HG03354 (cell line): ENCODE measurements around the gene PPIE.

Experiments used
- ATAC-seq: cut with Tn5 transposase; IDR thresholded peaks from one replicate; pipeline ENCODE4 v1.9.1; 2021; ENCODE audit warnings: mild to moderate bottlenecking; ENCODE audit not compliant: unreplicated experiment, poor library complexity, severe bottlenecking

Gene PPIE

DNA sequence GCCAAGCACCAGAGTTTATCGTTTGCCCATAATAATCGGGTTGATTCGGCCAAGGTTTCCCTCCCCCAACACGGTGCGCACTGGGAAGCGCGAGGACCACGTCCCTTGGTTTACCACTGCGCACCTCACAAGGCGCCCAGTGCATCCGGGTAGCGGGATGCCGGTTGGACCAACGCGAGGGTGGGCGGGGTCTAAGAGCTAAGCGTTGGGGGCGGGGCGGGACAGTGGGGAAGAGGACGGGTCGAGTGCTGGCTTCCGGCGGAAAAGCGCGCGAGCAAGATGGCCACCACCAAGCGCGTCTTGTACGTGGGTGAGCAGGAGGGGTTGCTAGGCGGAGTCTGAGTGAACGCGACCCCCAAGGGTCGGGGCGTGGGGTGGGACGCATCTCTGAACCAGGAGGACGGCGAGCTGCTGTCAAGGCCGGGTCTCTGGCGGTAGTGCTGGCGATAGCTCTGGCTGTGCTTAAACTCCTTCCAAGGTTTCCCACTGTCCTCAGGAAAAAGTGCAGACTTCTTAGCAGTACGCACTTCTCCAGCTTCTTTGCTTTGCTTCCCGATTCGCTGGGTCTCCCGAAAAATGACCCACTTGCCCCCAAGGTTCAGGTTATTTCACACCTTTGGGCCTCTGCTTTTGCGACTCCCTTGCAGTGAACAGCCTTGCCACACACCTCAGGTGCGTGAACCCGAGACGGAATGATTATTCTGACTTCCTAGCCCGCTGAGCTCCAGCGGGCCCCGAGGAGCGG lies at the start of gene PPIE:
PPIE (plus strand) TSS at position 261 of the 745 bp plus-strand sequence; CDS start at position 280, 19 bp downstream.
- peak; percentile 90 for ATAC-seq

DNA sequence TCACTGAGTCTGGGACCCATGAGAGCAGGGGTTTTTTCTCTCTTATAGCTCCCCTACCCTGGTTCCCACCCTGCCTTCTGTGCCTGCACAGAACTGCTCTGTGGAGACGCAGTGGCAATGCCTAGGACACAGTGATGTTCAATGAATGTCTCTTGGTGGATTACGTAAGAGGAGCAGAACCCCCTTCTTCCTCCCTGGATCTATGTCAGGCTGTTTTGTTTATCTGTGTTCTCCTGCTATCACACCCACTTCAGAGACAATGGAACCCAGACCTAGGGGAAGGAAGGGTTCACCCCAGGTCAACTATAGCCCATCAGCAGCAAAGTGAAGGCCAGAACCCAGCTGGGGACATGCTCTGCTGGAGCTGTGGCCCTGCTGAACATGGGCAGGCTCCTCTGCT lies 49.5 kb upstream of the PPIE start:
- ATAC-seq = no peak

DNA sequence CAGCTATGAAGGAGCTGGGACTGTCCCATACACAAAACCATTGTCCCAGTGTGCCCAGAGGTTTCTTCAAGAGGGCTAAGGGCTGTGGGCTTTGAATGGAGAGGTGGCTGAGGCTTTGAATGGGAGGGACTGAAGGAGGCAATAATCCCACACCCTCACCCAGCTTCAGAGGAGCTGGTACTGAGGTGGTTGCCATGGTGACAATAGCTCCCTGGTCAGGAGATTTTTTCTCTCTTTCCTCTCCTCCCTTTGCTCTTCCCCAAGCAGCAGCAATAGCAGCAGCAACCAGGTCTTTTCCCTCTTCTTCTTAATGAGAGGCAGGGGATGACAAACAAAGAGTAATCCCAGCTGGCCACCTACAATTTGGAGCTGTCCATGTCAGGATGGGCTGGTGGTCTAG lies 49.0 kb upstream of the PPIE start:
- no peak for ATAC-seq

DNA sequence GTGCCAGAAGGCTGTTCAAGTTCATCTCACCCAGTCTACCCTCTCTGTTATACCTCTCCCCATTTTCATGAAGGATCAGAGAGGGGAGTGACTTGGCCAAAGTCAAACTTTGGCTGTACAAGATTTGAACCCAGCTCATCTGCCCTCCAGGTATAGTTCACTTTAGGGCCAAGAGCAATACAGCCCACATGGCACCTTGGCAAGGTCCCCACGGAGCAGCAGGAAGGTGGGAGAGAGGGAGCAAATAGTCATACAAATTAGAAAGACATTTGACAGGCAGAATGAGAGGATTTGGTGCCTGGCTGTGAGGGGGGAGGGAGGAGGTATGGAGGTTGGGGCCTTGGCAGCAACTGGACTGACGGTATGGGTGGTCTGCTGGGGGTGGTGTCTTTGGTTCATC lies 48.5 kb upstream of the PPIE start:
- no peak for ATAC-seq

DNA sequence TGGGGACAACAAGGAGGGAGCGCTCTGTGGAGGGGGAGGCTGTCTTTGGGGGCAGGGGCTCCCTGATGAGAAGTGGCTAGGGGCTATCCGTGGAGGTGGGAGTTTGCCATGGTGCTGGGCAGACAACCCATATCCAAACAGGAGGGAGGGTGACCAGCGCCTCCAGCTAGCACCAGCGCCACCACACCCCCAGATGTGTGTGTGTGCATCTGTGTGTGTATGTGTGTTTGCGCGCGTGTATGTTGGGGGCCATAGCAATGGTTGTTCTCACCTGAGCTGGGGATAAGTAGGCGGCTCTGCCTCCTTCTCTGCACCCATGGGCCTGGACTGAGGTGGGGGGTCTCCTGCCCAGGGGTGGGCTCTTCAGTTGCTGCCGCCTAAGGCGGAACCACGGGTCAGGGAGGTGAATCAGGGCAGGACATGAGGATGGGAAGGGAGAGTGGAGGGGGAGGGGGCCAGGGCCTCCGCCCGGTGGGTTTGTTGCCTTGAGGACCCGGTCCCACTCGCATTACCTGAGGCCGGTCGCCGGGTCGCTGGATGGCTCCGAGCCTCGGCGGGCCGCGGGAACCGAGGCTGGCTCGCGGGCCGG lies 47.8 kb upstream of the PPIE start:
- ATAC-seq = no peak

DNA sequence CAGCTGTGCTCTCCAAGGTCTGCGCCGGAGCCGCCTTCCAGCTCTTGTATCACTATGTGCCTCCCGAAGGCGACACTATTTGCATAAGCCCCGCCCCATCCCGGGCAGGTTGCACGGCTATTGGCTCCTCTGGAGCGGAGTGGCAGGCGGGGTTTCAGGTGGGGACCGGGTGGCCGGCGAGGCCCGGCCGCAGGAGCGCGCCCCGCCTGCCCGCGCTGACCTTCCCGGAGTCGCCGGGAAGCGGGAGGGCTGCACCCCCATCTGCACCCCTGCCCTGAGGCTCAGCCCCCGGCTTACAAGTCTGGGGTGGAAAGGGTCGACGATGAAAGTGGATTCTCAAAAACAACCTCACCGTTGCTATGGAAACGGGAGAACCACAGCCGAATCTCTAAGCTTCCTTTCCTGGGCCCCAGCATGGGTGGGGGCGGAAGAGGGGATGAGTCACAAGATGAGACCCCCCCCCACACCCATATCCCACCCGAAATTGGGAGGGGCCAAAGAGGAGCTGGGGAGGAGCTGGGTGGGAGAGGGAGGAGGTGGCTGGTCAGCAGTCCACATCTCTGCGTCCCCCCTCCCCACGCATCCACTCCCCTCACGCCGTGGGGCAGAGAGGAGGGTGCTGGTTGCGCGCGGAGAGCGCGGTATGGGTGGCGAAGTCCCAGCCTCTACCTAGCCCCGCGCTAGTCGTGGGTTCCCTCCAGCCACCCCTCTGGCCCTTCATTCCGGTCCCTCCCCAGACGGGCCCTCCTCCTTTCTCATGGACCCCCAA lies 47.1 kb upstream of the PPIE start, which contains the start of gene HPCAL4:
HPCAL4 (minus strand) TSS at position 51 of the 769 bp plus-strand sequence. CDS start 6,830 bp downstream, outside the sequence.
- ATAC-seq = peak; percentile 91

DNA sequence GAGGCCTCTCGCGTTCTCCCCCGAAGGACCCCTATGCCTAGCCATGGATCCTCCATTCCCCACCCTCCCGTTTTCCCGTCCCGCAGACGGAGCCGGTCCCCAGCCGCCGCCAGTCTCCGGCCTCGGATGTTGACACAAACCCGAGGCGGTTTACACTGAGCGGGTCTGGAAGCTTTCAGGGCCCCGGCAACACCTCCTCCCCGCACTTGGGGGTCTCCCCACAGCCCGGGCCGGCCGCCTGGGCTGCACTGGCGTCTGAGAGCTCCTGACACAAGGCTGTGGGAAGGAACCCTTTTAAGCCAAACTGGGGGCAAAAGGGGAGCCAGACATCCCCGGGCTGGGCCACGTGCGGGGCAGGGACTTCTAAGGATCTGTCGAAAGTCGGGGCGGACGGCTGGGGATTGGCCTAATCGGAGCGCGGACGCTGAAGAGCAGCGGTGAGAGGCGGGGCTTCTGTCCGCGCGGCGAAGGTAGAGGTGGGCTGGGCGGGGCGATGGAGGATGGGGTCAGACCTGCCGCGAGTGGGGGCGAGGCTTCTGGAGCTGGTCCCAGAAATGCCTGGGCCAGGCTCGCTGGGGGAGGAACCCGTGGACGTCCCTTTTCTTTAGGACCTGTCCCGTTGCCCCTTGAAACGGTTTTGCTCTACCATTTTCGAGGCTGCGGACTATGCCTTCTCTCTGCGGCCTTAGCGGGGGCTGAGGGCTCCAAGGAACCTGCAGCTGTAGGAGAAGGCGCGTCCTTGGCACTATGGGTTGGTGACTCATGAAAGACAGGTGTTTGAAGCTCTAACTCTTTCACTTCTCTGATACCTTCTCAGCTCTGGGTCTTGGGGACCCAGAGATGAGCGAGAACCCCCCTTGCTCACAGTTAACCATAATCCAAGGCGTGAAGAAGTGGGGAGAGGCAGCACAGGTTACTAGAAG lies 46.3 kb upstream of the PPIE start:
- no peak for ATAC-seq

DNA sequence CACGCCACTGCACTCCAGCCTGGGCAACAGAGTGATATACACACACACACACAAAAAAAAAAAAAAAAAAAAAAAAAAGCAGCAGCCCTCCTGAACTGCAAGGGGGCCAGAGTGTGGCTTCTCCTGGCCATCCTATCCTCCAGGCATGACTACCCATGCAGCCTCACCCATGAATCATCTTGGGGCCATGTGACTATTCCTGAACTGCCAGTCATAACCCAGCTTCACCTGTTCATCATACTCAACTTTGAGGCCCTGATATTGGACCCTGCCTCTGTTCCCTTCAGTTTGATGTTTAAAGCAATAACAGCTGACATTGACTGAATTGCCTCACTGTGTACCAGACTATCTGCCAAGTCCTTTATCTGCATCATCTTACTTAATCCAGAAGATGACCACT lies 44.7 kb upstream of the PPIE start:
- ATAC-seq = no peak

DNA sequence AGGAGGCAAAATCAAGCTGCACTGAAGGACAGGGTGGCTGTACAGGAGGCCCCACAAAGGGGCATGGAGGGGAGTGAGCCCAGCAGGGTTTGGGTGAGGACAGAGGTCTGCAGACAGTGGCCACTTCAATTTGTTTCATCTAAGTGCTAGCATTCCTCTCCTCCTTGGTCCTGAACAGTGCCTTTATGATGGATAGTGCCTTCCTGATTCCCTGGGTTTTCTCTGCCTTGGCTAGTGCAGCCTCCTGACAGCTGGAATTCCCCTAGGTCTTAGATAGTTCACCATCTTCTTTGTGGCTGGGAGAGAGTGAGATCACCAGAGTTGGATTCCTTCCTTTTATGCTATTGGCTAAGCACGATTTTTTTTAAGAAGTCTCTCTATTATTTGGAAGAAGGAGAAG lies 43.7 kb upstream of the PPIE start:
- ATAC-seq = no peak

DNA sequence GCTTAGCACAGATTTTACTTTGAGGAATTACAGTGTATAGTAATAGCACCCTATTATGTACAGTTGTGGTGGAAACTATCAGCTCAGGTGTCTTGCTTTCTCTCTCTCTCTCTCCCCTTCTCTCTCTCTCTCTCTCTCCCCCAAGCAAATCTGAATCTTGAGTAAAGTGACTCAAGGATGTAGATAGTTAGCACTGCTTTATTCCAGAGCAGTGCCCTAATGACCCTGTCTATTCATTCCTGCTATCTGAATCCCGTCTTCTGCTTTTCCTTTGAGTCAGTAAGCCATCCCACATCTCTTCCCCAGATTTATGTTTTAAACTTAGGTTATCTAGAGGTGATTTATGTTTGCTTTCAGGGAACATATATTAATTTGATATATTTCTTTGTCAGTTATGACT lies 42.2 kb upstream of the PPIE start:
- ATAC-seq = no peak

DNA sequence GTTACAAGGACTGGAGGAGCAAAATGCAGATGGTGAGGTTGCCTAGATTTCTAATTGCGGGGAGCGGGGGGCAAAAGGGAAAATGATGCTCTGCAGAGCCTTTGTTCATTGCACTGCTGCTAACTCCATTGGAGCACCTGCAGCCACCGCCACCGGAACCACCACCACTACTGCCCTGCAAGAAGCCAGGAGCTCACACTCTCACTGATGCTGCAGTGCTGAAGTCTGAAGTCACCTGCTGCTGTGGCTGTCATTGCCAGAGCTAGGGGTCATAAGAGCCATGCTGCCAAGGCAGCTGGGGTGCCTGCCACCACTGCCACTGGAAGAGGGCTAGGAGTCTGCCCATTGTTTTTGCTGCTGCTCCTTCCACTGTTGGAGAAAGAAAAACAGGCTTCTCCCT lies 40.1 kb upstream of the PPIE start:
- no peak for ATAC-seq

DNA sequence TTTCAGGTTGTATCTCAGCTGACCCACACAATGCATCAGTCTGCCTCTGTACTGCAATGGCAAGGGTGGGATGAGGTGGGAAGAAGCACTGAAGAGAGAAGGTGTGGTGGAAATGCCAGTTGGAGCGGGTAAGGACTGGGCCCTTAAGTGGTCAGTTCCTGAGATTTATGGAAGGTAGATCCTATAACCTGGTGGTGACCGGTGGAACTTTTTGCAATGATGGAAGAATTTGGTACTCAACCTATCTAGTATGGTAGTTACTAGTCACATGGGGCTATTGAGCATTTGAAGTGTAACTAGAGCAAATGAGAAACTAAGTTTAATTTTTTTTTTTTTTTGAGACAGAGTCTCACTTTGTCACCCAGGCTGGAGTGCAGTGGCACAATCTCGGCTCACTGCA lies 39.3 kb upstream of the PPIE start:
- ATAC-seq = no peak

DNA sequence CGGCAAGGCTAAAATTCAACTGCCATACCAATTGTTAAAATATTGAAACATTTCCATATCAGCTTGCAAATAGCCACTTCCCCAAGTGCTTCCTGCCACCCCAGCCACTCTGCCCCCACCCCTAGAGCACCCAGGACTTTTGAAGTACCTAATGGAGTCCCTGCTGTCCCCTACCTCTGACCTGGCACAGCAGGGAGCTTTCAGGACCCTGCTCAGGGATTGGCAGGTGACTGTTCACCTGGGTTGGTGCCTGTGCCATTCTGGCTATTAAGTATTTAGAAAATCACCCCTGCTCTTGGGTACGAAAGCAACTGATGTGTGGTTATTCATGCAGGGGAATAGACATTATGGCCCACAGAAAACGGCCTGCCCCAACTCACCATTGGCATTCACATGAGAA lies 38.3 kb upstream of the PPIE start:
- no peak for ATAC-seq

DNA sequence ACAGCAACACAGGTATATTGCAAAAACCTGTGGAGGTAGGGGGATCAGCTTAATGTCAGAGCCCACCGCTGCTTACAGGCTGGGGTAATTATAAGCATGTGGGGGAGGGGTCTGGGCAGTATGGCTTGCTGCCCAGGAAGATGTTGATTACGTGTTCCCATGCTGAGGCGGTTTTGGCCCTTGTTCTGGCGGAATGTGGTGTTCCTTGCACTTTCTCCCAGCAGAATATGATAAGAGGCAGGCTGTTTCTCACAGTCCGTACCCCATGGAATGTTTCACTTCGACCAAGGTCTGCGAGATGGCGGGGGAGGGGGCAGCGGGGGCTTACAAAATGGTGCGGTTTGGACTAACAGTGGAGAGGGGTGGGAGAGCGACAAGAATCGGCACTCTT lies 37.6 kb upstream of the PPIE start:
- no peak for ATAC-seq

DNA sequence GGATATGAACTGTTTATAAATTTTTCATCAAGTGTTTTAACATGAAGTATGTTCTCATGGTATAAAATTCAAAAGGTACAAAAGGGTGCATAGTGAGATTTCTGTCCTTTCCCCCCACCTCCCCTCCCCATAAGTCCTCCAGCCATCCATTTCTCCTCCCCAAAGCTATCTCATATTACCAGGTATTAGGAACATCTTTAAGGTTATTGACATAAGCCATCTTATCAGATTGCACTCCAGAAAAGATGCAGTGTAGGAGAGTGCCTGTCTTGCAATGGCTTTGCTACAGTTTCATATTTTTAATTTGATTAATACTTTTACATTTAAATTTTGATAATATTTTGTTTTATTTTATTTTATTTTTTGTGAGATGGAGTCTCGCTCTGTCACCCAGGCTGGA lies 33.9 kb upstream of the PPIE start:
- no peak for ATAC-seq

DNA sequence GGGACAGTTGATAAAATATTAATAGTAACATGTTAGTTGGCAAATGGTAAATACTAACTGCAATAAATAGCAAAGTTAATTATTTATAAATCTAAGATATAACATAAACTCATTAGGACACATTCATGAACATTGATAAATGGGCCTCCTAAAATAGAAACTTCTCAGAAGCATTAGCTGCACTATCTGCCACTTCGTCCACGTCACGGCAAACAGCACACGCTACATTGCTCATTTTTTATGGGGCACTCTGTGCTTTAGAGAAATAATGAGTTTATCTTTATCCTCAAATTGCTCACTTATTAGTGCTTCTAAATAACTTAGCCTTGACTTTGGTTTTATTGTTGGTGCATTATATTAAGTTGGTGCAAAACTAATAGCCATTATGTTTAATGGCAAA lies 31.2 kb upstream of the PPIE start:
- no peak for ATAC-seq

DNA sequence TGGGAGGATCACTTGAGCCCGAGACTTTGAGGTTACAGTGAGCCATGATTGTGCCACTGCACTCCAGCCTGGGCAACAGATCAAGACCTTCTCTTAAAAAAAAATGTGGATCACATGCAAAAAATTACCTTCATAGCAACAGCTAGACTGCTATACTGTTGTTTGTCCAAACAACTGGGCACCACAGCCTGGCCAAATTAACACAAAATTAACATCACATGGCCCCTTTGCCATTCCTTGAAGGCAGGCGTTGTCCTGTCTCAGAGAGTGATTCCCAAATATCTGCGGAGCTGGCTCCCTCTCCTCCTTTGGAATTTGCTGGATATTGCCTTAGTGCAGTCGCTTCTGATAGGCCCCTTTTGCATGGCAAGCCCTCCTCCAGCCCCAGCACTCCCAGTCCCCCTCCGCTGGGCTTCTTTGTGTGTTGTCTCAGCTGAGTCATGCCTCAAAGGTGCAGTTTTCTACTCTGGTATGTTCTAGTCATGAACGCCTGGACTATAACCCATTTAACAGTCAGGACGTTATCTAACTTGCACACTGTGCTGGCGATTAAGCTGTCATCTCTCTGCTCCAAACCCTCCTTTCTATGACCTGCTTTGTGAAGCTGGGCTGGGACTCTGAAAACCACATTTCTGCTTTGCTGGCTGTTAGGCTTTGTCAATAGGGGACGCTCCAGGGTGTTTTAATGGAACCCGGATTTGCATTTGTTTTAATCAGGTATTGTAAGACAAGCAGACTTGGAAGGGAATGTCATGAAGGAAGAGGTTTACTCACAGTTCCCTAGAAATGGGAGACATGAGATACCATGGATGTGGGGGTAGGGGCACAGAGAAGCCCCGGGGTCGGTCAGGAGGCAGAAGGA lies 27.3 kb upstream of the PPIE start:
- ATAC-seq = no peak

DNA sequence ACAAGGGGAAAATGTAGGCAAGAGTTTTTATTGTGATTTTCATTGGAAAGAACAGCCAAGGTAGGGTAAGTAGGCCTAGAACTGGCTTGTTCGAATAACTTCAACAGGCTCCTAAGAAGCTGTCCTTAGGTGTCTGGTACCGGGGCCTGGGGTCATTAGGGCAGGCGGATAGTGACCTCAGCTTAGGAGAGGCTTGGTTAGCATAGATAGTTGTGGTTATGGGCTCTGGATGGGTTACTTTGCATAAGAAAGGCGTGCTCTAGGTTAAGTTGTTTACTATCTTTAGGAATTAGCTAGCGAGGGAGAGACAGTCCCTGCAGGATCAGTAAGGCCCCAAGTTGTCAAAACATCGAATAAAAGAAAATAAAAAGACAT lies 26.7 kb upstream of the PPIE start:
- no peak for ATAC-seq

DNA sequence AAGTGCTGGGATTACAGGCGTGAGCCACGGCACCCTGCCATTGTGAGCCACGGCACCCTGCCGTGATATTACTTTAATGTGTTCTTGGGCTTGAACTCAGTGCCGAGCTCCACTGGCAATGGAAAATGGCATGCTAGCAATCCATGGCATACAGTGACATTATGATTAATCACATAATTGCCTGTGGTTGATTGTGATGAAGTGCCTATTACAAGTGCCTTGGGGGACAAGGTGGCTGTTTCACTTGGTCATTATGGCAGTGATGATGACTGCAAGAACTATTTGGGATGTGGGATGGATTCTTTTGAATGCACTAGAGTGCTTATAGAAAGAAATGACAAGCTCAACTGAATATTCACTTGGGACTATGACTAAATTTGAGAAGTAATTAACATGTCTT lies 25.1 kb upstream of the PPIE start:
- no peak for ATAC-seq
